IPS-20b (cell line): ENCODE data around the gene DTX3.
A peak's percentile ranks its signal among the peaks of the same experiment; 100 is the strongest.
"Not testable (repeated sequence)": the region's sequence is repeated elsewhere in the genome, so short reads cannot be mapped to it uniquely, and the experiment has no call there.

ENCODE experiments used
- H3K27ac ChIP-seq: one replicate; pipeline ENCODE4 v1.5.1; 2013; ENCODE audit warnings: low read length
- H3K27me3 ChIP-seq: 2 replicates; pipeline ENCODE4 v1.6.1; 2013; ENCODE audit warnings: mild to moderate bottlenecking, low read length, inconsistent platforms; ENCODE audit not compliant: insufficient read depth
- H3K36me3 ChIP-seq: 2 replicates; pipeline ENCODE4 v1.6.1; 2013; ENCODE audit warnings: low read depth, mild to moderate bottlenecking, inconsistent platforms, low read length, moderate library complexity; ENCODE audit not compliant: insufficient read depth
- H3K4me1 ChIP-seq: 2 replicates; pipeline ENCODE4 v1.6.1; 2013; ENCODE audit warnings: mild to moderate bottlenecking, control low read depth, inconsistent platforms, low read length, moderate library complexity; ENCODE audit not compliant: insufficient read depth
- H3K4me3 ChIP-seq: 2 replicates; pipeline ENCODE4 v1.5.1; 2013; ENCODE audit warnings: mild to moderate bottlenecking, low read length, inconsistent platforms
- H3K9ac ChIP-seq: 2 replicates; pipeline ENCODE4 v1.6.1; 2013; ENCODE audit warnings: low read depth, mild to moderate bottlenecking, inconsistent platforms, low read length, moderate library complexity
- H3K9me3 ChIP-seq: 2 replicates; pipeline ENCODE4 v1.6.1; 2013; ENCODE audit warnings: mild to moderate bottlenecking, low read depth, low read length, inconsistent platforms; ENCODE audit not compliant: insufficient read depth

The DTX3 gene

GRCh38 chr12:57617942-57618341 lies 13.3 kb downstream of the DTX3 start:
- Histone ChIP-seq H3K27me3 (peaks cover 97% of the 10 kb centered on the region), H3K4me1 (no peaks in the 10 kb centered on the region), H3K4me3 (no peak overlapping the region), H3K9me3 (peaks cover 7% of the 10 kb centered on the region; the same call in 1 of the 2 replicates), H3K36me3 (no peaks in the 10 kb centered on the region), H3K27ac (no peak overlapping the region), H3K9ac (no peak overlapping the region)

- H3K9ac ChIP-seq, H3K4me3 ChIP-seq, H3K27ac ChIP-seq, H3K9me3 ChIP-seq, H3K4me1 ChIP-seq, H3K36me3 ChIP-seq: not testable (repeated sequence)
- H3K27me3 ChIP-seq = peaks cover 97% of the 10 kb centered on the region
These were observed 13.8 kb downstream of the DTX3 start for GRCh38 chr12:57618431-57618830.

GRCh38 chr12:57618966-57619433 lies 14.4 kb downstream of the DTX3 start:
- H3K36me3 ChIP-seq = no peaks in the 10 kb centered on the region
- peak overlapping the region; percentile 58 for H3K4me3 ChIP-seq
- H3K9ac ChIP-seq = no peak overlapping the region
- no peak overlapping the region for H3K27ac ChIP-seq
- peaks cover 7% of the 10 kb centered on the region; the same call in 1 of the 2 replicates for H3K9me3 ChIP-seq
- no peaks in the 10 kb centered on the region for H3K4me1 ChIP-seq
- H3K27me3 ChIP-seq = peaks cover 97% of the 10 kb centered on the region

GRCh38 chr12:57619434-57620244 lies 15.0 kb downstream of the DTX3 start:
- Histone ChIP-seq H3K4me1 (no peaks in the 10 kb centered on the region), H3K27ac (no peak overlapping the region), H3K4me3 (peak overlapping the region; percentile 58), H3K9me3 (peaks cover 7% of the 10 kb centered on the region; the same call in 1 of the 2 replicates), H3K27me3 (peaks cover 100% of the 10 kb centered on the region), H3K36me3 (no peaks in the 10 kb centered on the region), H3K9ac (no peak overlapping the region)

- peaks cover 7% of the 10 kb centered on the region; the same call in 1 of the 2 replicates for H3K9me3 ChIP-seq
- H3K4me1 ChIP-seq = no peaks in the 10 kb centered on the region
- no peak overlapping the region for H3K9ac ChIP-seq
- no peak overlapping the region for H3K27ac ChIP-seq
- peaks cover 100% of the 10 kb centered on the region for H3K27me3 ChIP-seq
- H3K4me3 ChIP-seq = peak overlapping the region; percentile 58; the same call in 1 of the 2 replicates
- no peaks in the 10 kb centered on the region for H3K36me3 ChIP-seq
These were observed 15.8 kb downstream of the DTX3 start for GRCh38 chr12:57620245-57620935.

- Histone ChIP-seq H3K27me3 (peaks cover 100% of the 10 kb centered on the region), H3K9me3 (peaks cover 7% of the 10 kb centered on the region; the same call in 1 of the 2 replicates), H3K36me3 (no peaks in the 10 kb centered on the region), H3K4me1 (no peaks in the 10 kb centered on the region), H3K4me3 (peak overlapping the region; percentile 48; the same call in 1 of the 2 replicates), H3K27ac (no peak overlapping the region), H3K9ac (no peak overlapping the region)
These were observed 16.4 kb downstream of the DTX3 start for GRCh38 chr12:57620936-57621496.

- Histone ChIP-seq H3K9me3 (peaks cover 7% of the 10 kb centered on the region; the same call in 1 of the 2 replicates), H3K9ac (no peak overlapping the region), H3K4me3 (peak overlapping the region; percentile 48; the same call in 1 of the 2 replicates), H3K4me1 (no peaks in the 10 kb centered on the region), H3K27me3 (peaks cover 100% of the 10 kb centered on the region), H3K27ac (no peak overlapping the region), H3K36me3 (no peaks in the 10 kb centered on the region)
These were observed 17.1 kb downstream of the DTX3 start for GRCh38 chr12:57621497-57622292.

- no peak overlapping the region for H3K4me3 ChIP-seq
- peaks cover 7% of the 10 kb centered on the region; the same call in 1 of the 2 replicates for H3K9me3 ChIP-seq
- H3K27me3 ChIP-seq = peaks cover 100% of the 10 kb centered on the region
- H3K4me1 ChIP-seq = no peaks in the 10 kb centered on the region
- H3K36me3 ChIP-seq = no peaks in the 10 kb centered on the region
- H3K27ac ChIP-seq = no peak overlapping the region
- no peak overlapping the region for H3K9ac ChIP-seq
These were observed 17.9 kb downstream of the DTX3 start for GRCh38 chr12:57622293-57623245.

- Histone ChIP-seq H3K9ac (no peak overlapping the region), H3K27me3 (peaks cover 100% of the 10 kb centered on the region), H3K4me1 (0 out of 2 replicates have a peak, but pooled peaks cover 2% of the 10 kb centered on the region), H3K27ac (no peak overlapping the region), H3K36me3 (no peaks in the 10 kb centered on the region), H3K4me3 (no peak overlapping the region), H3K9me3 (peaks cover 7% of the 10 kb centered on the region; the same call in 1 of the 2 replicates)
These were observed 18.8 kb downstream of the DTX3 start for GRCh38 chr12:57623385-57623784.

- Histone ChIP-seq H3K9me3 (peaks cover 7% of the 10 kb centered on the region; the same call in 1 of the 2 replicates), H3K27me3 (peaks cover 100% of the 10 kb centered on the region), H3K9ac (no peak overlapping the region), H3K4me1 (0 out of 2 replicates have a peak, but pooled peaks cover 2% of the 10 kb centered on the region), H3K27ac (no peak overlapping the region), H3K4me3 (no peak overlapping the region), H3K36me3 (no peaks in the 10 kb centered on the region)
These were observed 19.3 kb downstream of the DTX3 start for GRCh38 chr12:57623811-57624390.
